NCI-H2107 (cell line): ENCODE results near the gene RCC1.
"Not testable (repeated sequence)": the region's sequence is repeated elsewhere in the genome, so short reads cannot be mapped to it uniquely, and the experiment has no call there.

Source experiments
- DNase-seq: peaks from one replicate; lab custom pipeline; 2025; lab: John Stamatoyannopoulos, UW

Gene RCC1

DNA sequence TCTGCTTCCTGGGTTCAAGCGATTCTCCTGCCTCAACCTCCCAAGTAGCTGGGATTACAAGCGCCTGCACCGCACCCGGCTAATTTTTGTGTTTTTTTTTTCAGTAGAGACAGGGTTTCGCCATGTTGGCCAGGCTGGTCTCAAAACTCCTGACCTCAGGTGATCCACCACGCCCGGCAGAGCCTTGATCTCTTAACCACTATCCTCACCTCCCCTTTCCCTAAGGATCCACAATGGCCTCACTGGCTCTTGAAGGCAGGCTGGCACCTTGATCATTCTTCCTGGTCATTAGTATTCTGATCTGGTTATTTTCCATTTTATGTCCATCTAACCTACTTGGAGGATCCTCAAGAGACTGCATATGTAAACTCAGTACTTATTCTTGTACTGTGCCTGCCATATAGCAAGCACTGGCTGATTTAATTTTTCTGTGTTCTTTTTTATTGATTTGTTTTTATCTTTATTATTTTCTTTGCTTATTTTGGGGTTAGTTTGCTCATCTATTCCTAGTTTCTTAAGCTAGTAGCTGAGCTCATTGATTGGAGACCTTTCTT, 6.3 kb downstream of the RCC1 start:
- no peak for DNase-seq

- not testable (repeated sequence) for DNase-seq
Observed at GRCh38 chr1:28514445-28514933, 8.6 kb downstream of the RCC1 start.

GRCh38 chr1:28516518-28516956, 10.7 kb downstream of the RCC1 start:
- DNase-seq, result no peak

DNA sequence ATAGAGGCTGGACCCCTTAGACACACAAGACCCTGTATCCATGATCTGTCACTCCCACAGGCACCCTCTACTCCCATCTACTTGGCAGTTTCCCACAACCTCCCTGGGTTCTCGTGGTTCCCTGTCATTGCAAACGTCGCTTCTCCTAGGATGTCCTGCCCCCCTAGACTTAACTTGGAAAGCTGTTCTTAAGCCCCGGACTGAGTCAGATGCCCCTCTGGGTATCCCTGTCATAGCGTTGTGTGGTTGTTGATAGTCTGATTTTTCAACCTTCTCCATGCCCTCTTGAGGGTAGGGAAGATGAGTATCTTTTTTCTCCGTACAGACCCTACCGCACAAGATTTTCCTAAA, 11.8 kb downstream of the RCC1 start:
- no peak for DNase-seq

DNA sequence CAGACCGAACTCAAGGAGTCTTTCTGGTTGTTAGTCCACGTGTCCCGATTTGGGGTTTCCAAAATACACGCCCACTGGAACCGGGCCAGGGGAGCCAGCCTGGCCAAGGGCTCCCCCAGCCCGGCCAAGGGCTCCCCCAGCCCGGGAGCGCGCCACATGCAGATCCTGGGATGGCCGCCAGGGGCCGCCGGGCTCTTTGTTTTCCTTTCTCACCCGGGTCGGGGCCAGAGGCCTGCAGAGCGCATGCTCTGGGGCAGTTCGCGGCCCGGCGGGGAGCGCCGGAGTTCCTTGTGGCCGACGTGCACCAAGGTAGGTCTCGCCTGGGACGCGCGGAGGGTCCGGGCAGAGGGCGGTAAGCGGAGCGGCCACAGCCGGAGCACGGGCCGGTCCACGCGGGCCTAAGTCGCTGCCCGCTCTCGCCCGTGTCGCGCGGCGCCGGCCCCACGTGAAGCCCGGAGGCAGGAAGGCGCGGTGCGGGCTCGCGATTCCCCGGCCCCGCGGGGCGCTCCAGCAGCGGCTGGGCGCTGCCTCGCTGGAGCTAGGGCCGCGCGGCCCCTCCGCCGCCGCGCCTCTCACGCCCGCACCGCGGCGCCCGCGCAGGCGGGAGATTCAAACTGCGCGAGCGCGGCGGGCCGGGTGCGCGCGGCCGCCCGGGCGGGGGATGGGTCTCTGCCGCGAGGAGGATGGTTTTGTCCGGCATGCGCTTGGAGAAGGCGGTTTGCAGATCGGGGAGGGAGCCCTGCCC, 12.3 kb downstream of the RCC1 start:
- peak; percentile 85 for DNase-seq

DNA sequence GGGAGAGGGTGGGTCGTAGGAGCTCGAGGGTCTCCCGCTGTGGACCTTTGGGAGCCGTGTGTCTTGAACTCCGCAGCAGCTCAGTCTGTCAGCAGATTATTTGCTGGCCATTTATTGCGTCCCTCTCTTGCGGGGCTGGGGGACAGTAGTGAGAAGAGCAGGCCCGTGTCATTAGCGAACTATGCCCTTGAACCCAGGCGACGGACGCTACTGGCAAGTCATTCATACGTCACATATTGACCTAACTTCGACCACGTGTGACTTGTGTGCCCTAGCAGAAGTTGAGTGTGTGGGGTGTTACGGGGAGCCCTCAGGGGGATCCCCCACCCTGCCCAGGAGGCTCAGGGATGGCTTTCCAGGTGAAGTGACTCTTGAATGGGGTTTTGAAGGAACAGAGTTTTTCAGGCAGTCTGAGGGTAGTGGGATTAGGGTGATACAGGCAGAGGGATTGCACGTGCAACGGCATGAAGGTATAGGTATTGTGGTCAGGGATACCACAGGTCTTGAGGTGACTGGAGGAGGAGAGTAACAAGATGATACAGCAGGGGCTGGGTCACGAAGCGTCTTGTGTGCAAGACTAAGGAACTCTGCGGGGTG, 13.0 kb downstream of the RCC1 start:
- DNase-seq, result no peak

DNA sequence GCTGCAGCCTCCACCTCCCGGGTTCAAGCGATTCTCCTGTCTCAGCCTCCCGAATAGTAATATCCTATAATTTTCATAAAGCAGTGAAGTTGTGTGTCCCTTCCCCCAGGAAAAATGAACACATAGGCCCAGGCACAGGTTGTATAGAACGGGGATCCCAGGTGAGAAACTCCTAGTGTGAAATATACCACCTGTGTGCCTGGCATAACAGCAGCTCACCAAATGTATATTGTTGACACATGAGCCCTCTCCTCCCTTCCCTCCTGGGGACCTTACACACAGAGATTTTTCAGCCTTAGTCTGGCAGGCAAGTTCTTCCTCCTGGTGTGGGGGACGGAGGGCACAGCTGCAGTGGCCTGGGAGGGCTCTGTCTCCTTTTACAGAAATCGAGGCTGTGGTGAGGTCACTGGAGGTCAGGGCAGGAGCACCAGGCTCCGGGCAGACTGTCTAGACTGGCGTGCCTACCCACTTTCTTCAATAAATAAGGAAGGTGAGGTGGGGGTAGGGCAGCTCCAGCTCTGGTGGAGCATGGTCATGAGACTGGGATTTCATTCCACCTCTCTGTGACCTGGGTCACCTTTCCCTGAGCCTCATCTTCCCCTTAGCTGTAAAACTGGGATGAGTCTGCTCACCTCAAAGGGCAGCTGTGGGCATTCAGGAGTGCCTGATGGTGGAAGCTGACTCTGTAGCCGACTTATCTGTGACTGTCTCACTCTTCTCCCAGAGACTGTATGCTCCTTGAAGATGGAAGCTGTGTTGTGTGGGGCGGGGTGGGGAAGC, 14.3 kb downstream of the RCC1 start:
- DNase-seq, result no peak

DNA sequence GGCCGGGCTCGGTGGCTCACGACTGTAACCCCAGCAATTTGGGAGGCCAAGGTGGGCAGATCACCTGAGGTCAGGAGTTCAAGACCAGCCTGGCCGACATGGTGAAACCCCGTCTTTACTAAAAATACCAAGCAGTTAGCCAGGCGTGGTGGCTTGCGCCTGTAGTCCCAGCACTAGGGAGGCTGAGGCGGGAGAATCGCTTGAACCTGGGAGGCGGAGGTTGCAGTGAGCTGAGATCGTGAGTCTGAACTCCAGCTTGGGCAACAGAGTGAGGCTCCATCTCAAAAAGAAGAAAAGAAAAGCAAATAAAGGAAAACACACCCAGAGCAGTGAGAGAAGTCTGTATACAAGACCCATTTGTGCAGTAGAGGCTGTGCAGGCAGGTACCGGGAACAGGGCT, 15.0 kb downstream of the RCC1 start:
- DNase-seq, result not testable (repeated sequence)

- no peak for DNase-seq
Observed at GRCh38 chr1:28521502-28522164, 15.8 kb downstream of the RCC1 start.

DNA sequence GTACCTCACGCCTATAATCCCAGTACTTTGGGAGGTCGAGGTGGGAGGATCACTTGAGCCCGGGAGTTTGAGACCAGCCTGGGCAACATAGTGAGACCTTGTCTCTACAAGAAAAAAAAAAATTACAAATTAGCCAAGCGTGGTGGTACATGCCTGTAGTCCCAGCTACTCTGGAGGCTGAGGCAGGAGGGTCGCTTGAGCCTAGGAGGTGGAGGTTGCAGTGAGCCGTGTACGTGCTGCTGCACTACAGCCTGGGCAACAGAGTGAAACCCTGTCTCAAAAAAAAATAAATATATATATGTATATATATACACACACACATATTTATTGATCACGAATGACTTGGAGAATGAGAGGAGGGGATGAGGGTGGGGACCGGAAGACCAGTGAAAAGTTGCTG, 16.7 kb downstream of the RCC1 start:
- DNase-seq, result not testable (repeated sequence)

DNA sequence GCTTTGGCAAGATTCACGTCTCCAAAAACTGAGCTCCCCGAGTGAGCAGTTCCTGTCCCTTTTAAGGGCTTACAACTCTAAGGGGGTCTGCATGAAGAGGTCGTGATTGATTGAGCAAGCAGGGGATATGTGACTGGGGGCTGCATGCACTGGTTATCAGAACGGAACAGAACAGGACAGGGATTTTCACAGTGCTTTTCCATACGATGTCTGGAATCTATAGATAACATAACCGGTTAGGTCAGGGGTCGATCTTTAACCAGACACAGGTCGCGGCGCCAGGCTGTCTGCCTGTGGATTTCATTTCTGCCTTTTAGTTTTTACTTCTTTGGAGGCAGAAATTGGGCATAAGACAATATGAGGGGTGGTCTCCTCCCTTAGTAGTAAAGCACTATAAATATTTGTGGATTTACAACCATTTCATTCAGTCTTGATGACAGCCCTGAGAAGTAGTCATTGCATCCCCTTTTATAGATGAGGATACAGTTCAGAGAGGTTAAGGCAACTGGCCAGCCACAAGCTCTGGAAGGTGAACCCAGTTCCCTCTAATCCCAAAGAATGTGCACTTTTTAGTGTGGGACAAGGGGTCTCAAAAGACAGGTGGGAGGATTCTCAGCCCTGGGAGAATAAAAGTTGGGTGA, 19.3 kb downstream of the RCC1 start:
- DNase-seq, result not testable (repeated sequence)

DNA sequence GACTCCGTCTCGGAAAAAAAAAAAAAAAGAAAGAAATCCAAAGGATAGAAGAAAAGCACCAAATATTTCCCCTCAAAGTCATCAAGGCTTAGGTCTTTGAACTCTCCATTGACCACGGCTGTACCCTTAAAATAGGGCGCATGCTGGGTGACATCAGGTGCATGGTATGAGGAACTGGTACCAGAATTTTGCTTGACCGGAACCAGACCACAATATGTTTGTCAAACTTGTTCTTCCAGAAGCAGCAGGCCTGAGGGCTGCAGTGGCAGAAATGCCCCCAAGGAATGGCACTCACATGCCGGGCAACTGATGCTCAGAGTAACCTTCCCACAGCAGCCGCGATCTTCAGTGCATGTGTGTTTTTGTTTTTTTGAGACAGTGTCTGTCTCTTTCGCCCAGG, 21.0 kb downstream of the RCC1 start:
- DNase-seq, result no peak

- DNase-seq, result no peak
Observed at GRCh38 chr1:28530456-28530855, 24.6 kb downstream of the RCC1 start.

DNA sequence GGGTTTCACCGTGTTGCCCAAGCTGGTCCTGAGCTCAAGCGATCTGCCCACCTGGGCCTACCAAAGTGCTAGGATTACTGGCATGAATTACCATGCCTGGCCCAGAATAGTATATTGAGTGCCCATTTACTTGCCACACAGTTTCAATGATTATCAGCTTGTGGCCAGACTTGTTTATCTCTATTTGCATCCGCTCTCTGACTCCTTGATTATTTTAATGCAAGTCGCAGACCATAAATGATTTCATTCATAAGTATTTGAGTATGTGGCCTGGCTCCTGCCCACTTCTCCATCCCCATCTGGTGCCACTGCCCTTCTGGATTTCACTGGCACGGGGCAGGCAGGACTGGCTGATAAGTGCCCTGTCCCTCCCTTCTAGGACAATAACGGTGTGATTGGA, 28.8 kb downstream of the RCC1 start:
- no peak for DNase-seq

DNA sequence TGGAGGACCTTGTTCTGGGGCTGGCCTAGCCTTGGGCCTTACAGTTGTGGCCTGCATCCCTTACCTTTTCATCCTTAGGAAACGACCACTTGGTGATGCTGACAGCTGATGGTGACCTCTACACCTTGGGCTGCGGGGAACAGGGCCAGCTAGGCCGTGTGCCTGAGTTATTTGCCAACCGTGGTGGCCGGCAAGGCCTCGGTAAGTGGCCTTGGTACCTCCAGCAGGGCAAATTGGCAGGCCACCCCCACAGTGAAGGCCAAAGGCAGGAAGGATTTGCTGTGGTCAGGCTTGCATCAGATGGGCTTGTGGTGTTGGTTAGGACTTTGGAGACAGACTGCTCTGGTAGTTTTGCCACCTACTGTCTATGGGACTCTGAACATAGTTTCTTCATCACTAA, 29.3 kb downstream of the RCC1 start:
- no peak for DNase-seq

GRCh38 chr1:28537457-28538199, 31.8 kb downstream of the RCC1 start:
- no peak for DNase-seq

- no peak for DNase-seq
Observed at GRCh38 chr1:28538286-28538685, 32.4 kb downstream of the RCC1 start.

GRCh38 chr1:28540651-28541050, 34.8 kb downstream of the RCC1 start:
- DNase-seq, result no peak

DNA sequence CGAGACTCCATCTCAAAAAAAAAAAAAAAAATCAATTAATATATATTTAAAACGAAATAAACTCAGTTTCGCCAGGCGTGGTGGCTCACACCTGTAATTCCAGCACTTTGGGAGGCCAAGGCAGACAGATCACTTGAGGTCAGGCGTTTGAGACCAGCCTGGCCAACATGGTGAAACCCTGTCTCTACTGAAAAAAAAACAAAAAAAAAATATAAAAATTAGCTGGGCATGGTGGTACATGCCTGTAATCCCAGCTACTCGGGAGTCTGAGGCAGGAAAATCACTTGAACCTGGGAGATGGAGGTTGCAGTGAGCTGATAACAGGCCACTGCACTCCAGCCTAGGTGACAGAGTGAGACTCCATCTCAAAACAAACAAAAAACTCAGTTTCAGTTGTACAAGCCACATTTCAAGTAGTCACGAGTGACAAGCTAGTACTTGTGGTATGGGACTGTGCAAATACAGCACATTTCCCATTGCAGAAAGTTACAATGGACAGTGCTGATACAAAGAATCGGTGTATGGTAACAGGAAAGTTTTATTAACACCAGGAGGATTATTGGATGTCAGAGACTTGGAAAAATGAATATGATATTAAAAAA, 35.7 kb downstream of the RCC1 start:
- not testable (repeated sequence) for DNase-seq

GRCh38 chr1:28545246-28545628, 39.4 kb downstream of the RCC1 start:
- DNase-seq, result no peak

DNA sequence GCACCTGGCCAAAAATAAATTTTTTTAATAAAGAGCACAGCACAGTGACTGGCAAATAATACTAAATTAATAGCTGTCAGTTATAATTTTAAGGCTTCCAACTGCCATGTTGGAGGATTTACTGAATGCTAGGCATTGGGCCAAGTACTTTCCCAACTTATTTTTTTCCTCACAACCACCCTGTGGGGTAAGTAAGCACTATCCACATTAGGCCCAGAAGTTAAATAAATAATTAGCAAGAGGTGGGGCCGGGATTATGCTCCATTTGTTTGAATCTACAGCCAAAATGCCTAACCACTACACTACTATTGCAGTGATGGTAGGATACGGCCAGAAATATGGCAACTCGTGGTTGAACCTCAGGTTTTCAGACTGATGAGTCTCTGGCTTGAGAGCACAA, 42.5 kb downstream of the RCC1 start:
- no peak for DNase-seq
